H9 (cell line): Measurements from ENCODE around the gene S100A4. TPM values are rescaled to one million over a fixed set of nuclear protein-coding genes. Genes with fewer than 3 reads are reported as not detected.
A peak's percentile ranks its signal among the peaks of the same experiment; 100 is the strongest.

ENCODE experiments used
- DNase-seq: peaks from one replicate; pipeline ENCODE4 v3.0.0-alpha.2; 2017
- H2AFZ ChIP-seq: one replicate; pipeline ENCODE4 v1.6.1; 2013; ENCODE audit warnings: mild to moderate bottlenecking, low read length, control low read depth, moderate library complexity
- H2AK5ac ChIP-seq: 2 replicates; pipeline ENCODE4 v1.6.1; 2013; ENCODE audit warnings: low read length, control low read depth, mixed read lengths; ENCODE audit not compliant: insufficient read length
- H2BK120ac ChIP-seq: one replicate; pipeline ENCODE4 v1.6.1; 2013; ENCODE audit warnings: low read depth, mild to moderate bottlenecking, low read length, control low read depth, inconsistent platforms; ENCODE audit not compliant: poor library complexity, severe bottlenecking
- H2BK12ac ChIP-seq: 2 replicates; pipeline ENCODE4 v1.6.1; 2013; ENCODE audit warnings: low read length, control low read depth, mixed read lengths, low read depth; ENCODE audit not compliant: insufficient read length
- H2BK15ac ChIP-seq: 2 replicates; pipeline ENCODE4 v1.6.1; 2013; ENCODE audit warnings: low read depth, low read length, control low read depth
- H2BK20ac ChIP-seq: one replicate; pipeline ENCODE4 v1.6.1; 2013; ENCODE audit warnings: low read depth, mild to moderate bottlenecking, low read length, control low read depth, inconsistent platforms; ENCODE audit not compliant: poor library complexity, severe bottlenecking
- H2BK5ac ChIP-seq: 2 replicates; pipeline ENCODE4 v1.6.1; 2013; ENCODE audit warnings: low read length, control low read depth, mixed read lengths; ENCODE audit not compliant: insufficient read length
- H3K14ac ChIP-seq: 2 replicates; pipeline ENCODE4 v1.6.1; 2013; ENCODE audit warnings: low read length, control low read depth; ENCODE audit not compliant: insufficient read depth
- H3K18ac ChIP-seq: 2 replicates; pipeline ENCODE4 v1.6.1; 2013; ENCODE audit warnings: low read depth, mild to moderate bottlenecking, mixed read lengths, low read length, control low read depth; ENCODE audit not compliant: insufficient read length
- H3K23ac ChIP-seq: 2 replicates; pipeline ENCODE4 v1.6.1; 2013; ENCODE audit warnings: low read length, control low read depth, mixed read lengths, low read depth; ENCODE audit not compliant: insufficient read length
- H3K23me2 ChIP-seq: 2 replicates; pipeline ENCODE4 v1.6.1; 2013; ENCODE audit warnings: low read depth, mild to moderate bottlenecking, mixed read lengths, low read length, control low read depth; ENCODE audit not compliant: insufficient read length, poor library complexity, severe bottlenecking
- H3K27ac ChIP-seq: 2 replicates; pipeline ENCODE4 v1.5.1; 2013; ENCODE audit warnings: low read length, control low read depth, mixed read lengths, low read depth; ENCODE audit not compliant: insufficient read length
- H3K27me3 ChIP-seq: 2 replicates; pipeline ENCODE4 v1.6.1; 2013; ENCODE audit warnings: low read length, control low read depth, inconsistent platforms; ENCODE audit not compliant: insufficient read depth
- H3K4ac ChIP-seq: 2 replicates; pipeline ENCODE4 v1.6.1; 2013; ENCODE audit warnings: low read depth, mild to moderate bottlenecking, control low read depth, inconsistent platforms, low read length, moderate library complexity
- H3K4me1 ChIP-seq: 2 replicates; pipeline ENCODE4 v1.6.1; 2013; ENCODE audit warnings: low read length, control low read depth, inconsistent platforms; ENCODE audit not compliant: insufficient read depth
- H3K4me2 ChIP-seq: 2 replicates; pipeline ENCODE4 v1.6.1; 2013; ENCODE audit warnings: low read length, control low read depth, mixed read lengths; ENCODE audit not compliant: insufficient read length, insufficient read depth
- H3K56ac ChIP-seq: 2 replicates; pipeline ENCODE4 v1.6.1; 2013; ENCODE audit warnings: low read depth, mild to moderate bottlenecking, mixed read lengths, low read length, control low read depth; ENCODE audit not compliant: insufficient read length
- H3K79me1 ChIP-seq: 2 replicates; pipeline ENCODE4 v1.6.1; 2013; ENCODE audit warnings: low read depth, mild to moderate bottlenecking, moderate library complexity, low read length, control low read depth, inconsistent platforms; ENCODE audit not compliant: insufficient read depth, poor library complexity, severe bottlenecking
- H3K79me2 ChIP-seq: 2 replicates; pipeline ENCODE4 v1.6.1; 2013; ENCODE audit warnings: low read length, control low read depth, inconsistent platforms; ENCODE audit not compliant: insufficient read depth
- H3K9ac ChIP-seq: 2 replicates; pipeline ENCODE4 v1.6.1; 2013; ENCODE audit warnings: low read length, control low read depth, mixed read lengths; ENCODE audit not compliant: insufficient read length; ENCODE audit errors: extremely low read depth
- H3K9me3 ChIP-seq: one replicate; pipeline ENCODE4 v1.6.1; 2013; ENCODE audit warnings: low read depth, low read length, inconsistent platforms; ENCODE audit not compliant: control insufficient read depth
- H3T11ph ChIP-seq: one replicate; pipeline ENCODE4 v1.6.1; 2013; ENCODE audit warnings: mild to moderate bottlenecking, low read length, control low read depth, inconsistent platforms
- H4K20me1 ChIP-seq: one replicate; pipeline ENCODE4 v1.6.1; 2013; ENCODE audit not compliant: control insufficient read depth, insufficient read length, insufficient read depth
- H4K5ac ChIP-seq: 2 replicates; pipeline ENCODE4 v1.6.1; 2013; ENCODE audit warnings: low read depth, mild to moderate bottlenecking, mixed read lengths, low read length, control low read depth; ENCODE audit not compliant: insufficient read length
- H4K8ac ChIP-seq: replicated peaks from 2 replicates; pipeline ENCODE4 v1.6.1; 2013; ENCODE audit warnings: low read length, control low read depth, mixed read lengths, low read depth; ENCODE audit not compliant: insufficient read length
- H4K91ac ChIP-seq: 2 replicates; pipeline ENCODE4 v1.6.1; 2013; ENCODE audit warnings: low read depth, mild to moderate bottlenecking, moderate library complexity, mixed read lengths, low read length, control low read depth; ENCODE audit not compliant: insufficient read length
- H3K27ac Mint-ChIP-seq, 3 experiments: 2 replicates in 2 of 3; 3 replicates in 1 of 3; pipeline ENCODE4 v1.8.0; 2020 to 2021; ENCODE audit warnings: mixed read lengths in 3 of 3, mild to moderate bottlenecking in 1 of 3, moderate library complexity in 1 of 3
- H3K27me3 Mint-ChIP-seq: 2 replicates; pipeline ENCODE4 v1.8.0; 2021; ENCODE audit warnings: low read depth, mild to moderate bottlenecking, moderate library complexity, mixed read lengths
- H3K36me3 Mint-ChIP-seq, 3 experiments: 2 replicates in 2 of 3; 3 replicates in 1 of 3; pipeline ENCODE4 v1.8.0; 2020 to 2021; ENCODE audit warnings: low read depth in 3 of 3, mixed read lengths in 3 of 3; ENCODE audit not compliant: insufficient read depth in 1 of 3
- H3K4me1 Mint-ChIP-seq, 2 experiments: 2 replicates each; pipeline ENCODE4 v1.8.0; 2020; ENCODE audit warnings: mixed read lengths in 2 of 2
- H3K4me3 Mint-ChIP-seq, 2 experiments: 2 replicates in 1 of 2; 3 replicates in 1 of 2; pipeline ENCODE4 v1.8.0; 2020 to 2021; ENCODE audit warnings: mild to moderate bottlenecking in 2 of 2, mixed read lengths in 2 of 2, moderate library complexity in 1 of 2
- H3K9me3 Mint-ChIP-seq, 2 experiments: 2 replicates in 1 of 2; 3 replicates in 1 of 2; pipeline ENCODE4 v1.8.0; 2020; ENCODE audit warnings: mild to moderate bottlenecking in 2 of 2, mixed read lengths in 2 of 2, moderate library complexity in 1 of 2
- CTCF ChIP-seq: fragments of 200-600 bp; sonication (generic); conservative IDR thresholded peaks from 3 replicates; pipeline ENCODE4 v1.8.0; 2021; ENCODE audit warnings: antibody characterized with exemption, mild to moderate bottlenecking
- WGBS: extraction: QIAGEN DNeasy Blood & Tissue Kit; methylation state at CpG from one replicate; pipeline ENCODE4 v1.1.7; 2013; ENCODE audit warnings: missing lambda C conversion rate, low lambda C conversion rate, mixed read lengths; ENCODE audit not compliant: insufficient read length; ENCODE audit errors: extremely low coverage; 5-methylcytosine and 5-hydroxymethylcytosine counted together
- total RNA-seq: library from RNA; stranded (reverse); gene quantifications from 2 replicates; pipeline ENCODE4 v1.2.1, GENCODE V29; 2021

The S100A4 gene
- total RNA-seq, 1 experiment from 2014 or later, result 9.0 TPM

- H3T11ph ChIP-seq, result no peak overlapping the region
- H3K9ac ChIP-seq, result no peak overlapping the region
- no peak overlapping the region for H2AK5ac ChIP-seq
- no peaks in the 10 kb centered on the region for H4K20me1 ChIP-seq
- no peak overlapping the region for H4K91ac ChIP-seq
- H2BK15ac ChIP-seq, result no peak overlapping the region
- Mint-ChIP-seq H3K4me1 (peaks cover 30 to 33% of the 10 kb centered on the region in 2 experiments), H3K4me3 (no peak overlapping the region), H3K9me3 (peaks cover 0 to under 1% of the 10 kb centered on the region in 2 experiments; a peak in 1 of 5 replicates), H3K27me3 (peaks cover 9% of the 10 kb centered on the region), H3K27ac (peak overlapping the region in 1 of 3 experiments; percentile 44; a peak in 1 of 7 replicates), H3K36me3 (no peaks in the 10 kb centered on the region)
- no peak overlapping the region for H3K23ac ChIP-seq
- H2BK20ac ChIP-seq, result no peak overlapping the region
- H4K5ac ChIP-seq, result no peak overlapping the region
- no peak overlapping the region for H3K14ac ChIP-seq
- no peaks in the 10 kb centered on the region for H3K23me2 ChIP-seq
- no peak overlapping the region for H2BK120ac ChIP-seq
- H3K27me3 ChIP-seq, result no peaks in the 10 kb centered on the region
- TF ChIP-seq CTCF, result no peak
- no peak for DNase-seq
- no peak overlapping the region for H2BK5ac ChIP-seq
- no peak overlapping the region for H3K4me2 ChIP-seq
- no peak overlapping the region for H2BK12ac ChIP-seq
- H3K18ac ChIP-seq, result no peak overlapping the region
- WGBS, result no CpG with 5 or more reads among the region's 5 CpGs
- H3K79me1 ChIP-seq, result no peaks in the 10 kb centered on the region
- no peak overlapping the region for H4K8ac ChIP-seq
- no peak overlapping the region for H2AFZ ChIP-seq
- no peak overlapping the region for H3K27ac ChIP-seq
- H3K79me2 ChIP-seq, result no peaks in the 10 kb centered on the region
- peaks cover 8% of the 10 kb centered on the region; the same call in 1 of the 2 replicates for H3K4me1 ChIP-seq
- H3K9me3 ChIP-seq, result no peaks in the 10 kb centered on the region
- no peak overlapping the region for H3K56ac ChIP-seq
- no peak overlapping the region for H3K4ac ChIP-seq
Measured at GRCh38 chr1:153527683-153528040, 17.9 kb downstream of the S100A4 start.
